NCI-H1436 treated with DMSO at 0.1 percent for 48 hours (cell line): Measurements from ENCODE around the gene THOC2.
"Not testable (repeated sequence)": the region's sequence is repeated elsewhere in the genome, so short reads cannot be mapped to it uniquely, and the experiment has no call there.

ENCODE experiments used
- DNase-seq: peaks from one replicate; lab custom pipeline; 2025; lab: John Stamatoyannopoulos, UW

THOC2 gene

DNA sequence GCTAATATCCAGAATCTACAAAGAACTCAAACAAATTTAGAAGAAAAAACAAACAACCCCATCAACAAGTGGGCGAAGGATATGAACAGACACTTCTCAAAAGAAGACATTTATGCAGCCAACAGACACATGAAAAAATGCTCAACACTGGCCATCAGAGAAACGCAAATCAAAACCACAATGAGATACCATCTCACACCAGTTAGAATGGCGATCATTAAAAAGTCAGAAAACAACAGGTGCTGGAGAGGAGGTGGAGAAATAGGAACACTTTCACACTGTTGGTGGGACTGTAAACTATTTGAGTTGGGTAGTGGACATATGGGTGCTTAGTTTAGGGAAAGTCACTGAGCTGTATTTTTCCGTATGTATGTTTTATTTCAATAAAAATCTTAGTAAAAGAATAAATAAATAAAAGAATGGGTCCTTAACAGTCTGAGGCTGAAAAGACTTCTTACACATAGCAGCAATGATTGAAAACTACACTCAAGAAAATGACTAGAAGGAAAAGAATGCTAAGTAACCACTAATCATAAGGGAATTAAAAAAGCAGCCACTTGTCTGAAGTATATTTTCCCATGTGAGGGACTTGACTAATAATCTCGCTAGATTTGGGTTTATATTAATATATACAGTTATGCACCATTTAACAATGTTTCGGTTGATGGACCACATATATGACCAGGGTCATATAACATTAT lies 68.2 kb downstream of the THOC2 start:
- DNase-seq = not testable (repeated sequence)

- DNase-seq = not testable (repeated sequence)
Measured at GRCh38 chrX:123663720-123664119, 69.1 kb downstream of the THOC2 start.

DNA sequence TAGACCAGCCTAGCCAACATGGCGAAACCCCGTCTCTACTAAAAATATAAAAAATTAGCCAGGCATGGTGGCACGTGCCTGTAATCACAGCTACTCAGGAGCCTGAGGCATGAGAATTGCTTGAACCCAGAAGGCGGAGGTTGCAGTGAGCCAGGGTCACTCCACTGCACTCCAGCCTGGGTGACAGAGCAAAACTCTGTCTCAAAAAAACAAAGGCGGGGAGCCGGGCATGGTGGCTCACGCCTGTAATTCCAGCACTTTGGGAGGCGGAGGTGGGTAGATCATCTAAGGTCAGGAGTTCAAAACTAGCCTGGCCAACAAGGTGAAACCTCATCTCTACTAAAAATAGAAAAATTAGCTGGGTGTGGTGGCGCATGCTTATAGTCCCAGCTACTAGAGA lies 76.3 kb downstream of the THOC2 start:
- not testable (repeated sequence) for DNase-seq

DNA sequence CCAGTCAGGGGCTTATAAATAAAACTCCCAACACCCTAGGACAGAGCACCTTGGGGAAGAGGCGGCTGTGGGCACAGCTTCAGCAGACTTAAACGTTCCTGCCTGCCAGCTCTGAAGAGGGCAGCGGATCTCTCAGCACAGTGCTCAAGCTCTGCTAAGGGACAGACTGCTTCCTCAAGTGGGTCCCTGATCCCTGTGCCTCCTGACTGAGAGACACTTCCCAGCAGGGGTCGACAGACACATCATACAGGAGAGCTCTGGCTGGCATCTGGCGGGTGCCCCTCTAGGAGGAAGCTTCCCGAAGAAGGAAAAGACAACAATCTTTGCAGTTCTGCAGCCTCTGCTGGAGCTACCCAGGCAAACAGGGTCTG lies 84.1 kb downstream of the THOC2 start:
- DNase-seq = not testable (repeated sequence)

DNA sequence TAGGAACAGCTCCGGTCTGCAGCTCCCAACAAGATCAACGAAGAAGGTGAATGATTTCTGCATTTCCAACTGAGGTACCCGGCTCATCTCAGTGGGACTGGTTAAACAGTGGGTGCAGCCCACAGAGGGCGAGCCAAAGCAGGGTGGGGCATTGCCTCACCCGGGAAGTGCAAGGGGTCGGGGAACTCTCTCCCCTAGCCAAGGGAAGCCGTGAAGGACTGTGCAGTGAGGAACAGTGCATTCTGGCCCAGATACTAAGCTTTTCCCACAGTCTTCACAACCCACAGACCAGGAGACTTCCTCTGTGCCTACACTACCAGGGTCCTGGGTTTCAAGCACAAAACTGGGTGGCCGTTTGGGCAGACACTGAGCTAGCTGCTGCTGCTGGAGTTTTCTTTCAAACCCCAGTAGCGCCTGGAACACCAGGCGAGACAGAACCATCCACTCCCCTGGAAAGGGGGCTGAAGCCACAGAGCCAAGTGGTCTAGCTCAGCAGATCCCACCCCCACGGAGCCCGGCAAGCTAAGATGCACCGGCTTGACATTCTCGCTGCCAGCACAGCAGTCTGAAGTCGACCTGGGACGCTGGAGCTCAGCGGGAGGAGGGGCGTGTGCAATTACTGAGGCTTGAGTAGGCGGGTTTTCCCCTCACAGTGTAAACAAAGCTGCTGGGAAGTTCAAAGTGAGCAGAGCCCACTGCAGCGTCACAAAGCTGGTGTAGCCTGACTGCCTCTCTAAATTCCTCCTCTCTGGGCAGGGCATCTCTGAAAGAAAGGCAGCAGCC lies 84.6 kb downstream of the THOC2 start:
- DNase-seq = no peak

GRCh38 chrX:123647244-123647643 lies 85.6 kb downstream of the THOC2 start:
- no peak for DNase-seq

DNA sequence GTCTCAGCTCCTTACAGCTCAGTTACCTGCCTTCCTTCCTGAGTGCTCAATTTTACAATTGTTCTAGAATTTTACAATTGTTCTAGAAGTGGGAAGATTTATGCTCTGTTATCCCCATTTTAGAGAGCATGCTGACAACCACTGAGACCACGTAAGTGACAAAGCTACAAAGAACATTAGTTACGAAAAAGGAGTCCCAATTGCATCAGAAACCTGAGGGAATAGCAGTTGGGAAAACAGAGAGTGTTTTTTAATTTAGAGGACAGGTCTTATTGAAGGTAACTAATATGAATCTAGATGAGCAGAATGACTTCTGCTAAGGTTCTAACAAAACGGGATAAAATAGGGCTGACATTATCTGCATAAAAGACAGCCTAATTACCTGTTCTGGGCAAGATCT lies 103.3 kb downstream of the THOC2 start:
- DNase-seq = no peak

- DNase-seq = no peak
Measured at GRCh38 chrX:123626962-123627361, 105.9 kb downstream of the THOC2 start.

GRCh38 chrX:123625952-123626351 lies 106.9 kb downstream of the THOC2 start:
- DNase-seq = no peak

DNA sequence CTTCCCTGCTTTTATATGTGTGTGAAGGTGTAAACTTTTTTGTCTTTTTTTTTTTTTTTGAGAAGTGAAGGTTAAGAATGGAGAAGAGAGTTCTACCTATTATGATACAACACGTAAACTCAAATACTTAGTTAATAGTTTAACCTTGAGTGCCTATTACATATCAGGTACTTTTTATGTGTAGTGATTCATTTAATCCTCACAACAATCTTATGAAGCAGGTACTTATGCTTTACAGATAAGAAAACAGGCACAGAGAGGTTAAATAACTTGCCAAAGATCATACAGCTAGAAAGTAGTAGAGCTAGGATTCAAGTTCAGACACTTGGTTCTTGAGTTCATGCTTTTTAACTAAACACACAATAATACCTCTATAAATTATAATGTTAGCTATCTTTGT lies 107.4 kb downstream of the THOC2 start:
- DNase-seq = no peak

DNA sequence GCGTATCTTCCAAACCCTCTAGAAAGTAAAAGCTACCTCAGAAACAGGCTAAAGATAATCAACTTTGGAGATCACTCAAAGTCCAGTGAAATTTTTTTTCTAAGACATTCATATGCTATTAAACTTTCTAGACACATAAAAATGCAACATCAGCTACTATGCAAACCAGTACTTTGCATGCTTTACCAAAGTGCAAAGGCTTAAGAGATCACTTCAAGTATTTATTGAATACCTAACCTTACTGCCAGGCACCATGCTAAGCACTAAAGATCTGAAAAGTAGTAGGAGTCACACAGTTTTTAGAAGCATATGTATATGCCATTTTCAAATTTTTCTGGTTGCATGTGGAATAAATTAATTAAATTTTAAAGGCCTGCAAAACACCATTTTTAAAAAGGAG lies 115.8 kb downstream of the THOC2 start:
- no peak for DNase-seq

- DNase-seq = no peak
Measured at GRCh38 chrX:123610915-123611314, 121.9 kb downstream of the THOC2 start.

- no peak for DNase-seq
Measured at GRCh38 chrX:123607806-123608205, 125.0 kb downstream of the THOC2 start.

- no peak for DNase-seq
Measured at GRCh38 chrX:123607270-123607669, 125.6 kb downstream of the THOC2 start.

DNA sequence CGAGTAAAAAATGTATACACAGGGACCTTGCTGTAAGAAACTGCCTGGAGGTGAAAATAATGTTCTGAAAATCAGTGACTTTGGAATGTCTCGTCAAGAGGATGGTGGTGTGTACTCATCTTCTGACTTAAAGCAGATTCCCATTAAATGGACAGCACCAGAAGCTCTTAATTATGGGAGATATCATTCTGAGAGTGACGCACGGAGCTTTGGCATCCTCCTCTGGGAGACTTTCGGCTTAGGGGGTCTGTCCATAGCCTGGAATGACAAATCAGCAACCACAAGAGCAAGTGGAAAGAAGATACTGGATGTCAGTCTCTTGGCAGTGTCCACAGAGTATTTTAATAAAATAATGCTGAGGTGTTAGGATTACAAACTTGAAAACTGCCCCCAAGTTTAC lies 129.4 kb downstream of the THOC2 start:
- no peak for DNase-seq

- no peak for DNase-seq
Measured at GRCh38 chrX:123601437-123601836, 131.4 kb downstream of the THOC2 start.

GRCh38 chrX:123600181-123600580 lies 132.7 kb downstream of the THOC2 start:
- DNase-seq = no peak

DNA sequence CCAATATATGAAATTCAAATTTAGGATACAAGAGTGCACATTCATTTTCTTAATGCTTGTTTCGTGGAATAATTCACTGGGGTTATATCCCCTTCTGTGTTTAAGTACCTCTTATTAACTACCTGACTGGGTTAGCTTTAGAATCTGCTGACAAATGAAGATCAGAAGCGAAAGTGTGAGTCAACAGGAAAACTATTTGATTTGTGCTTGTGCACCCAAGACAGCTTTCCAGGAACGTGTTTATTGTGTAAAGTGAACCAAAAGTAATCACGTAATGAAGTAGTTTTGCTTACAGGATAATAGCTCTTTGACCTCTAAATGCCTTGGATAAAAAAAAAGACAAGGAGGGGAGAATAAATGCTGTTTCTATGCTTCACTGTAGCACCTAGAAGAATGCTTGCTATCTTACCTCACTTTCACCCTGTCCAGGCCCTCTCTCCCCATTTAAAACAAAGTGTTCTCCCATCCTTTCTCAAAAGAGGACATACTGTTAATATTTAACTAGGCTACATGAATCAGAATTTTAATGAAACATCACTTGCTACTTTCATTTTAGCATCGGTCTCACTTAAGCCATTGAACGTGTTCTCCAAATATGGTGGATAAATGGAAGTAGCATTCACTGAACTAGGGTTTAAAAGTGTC lies 141.9 kb downstream of the THOC2 start:
- DNase-seq = no peak

DNA sequence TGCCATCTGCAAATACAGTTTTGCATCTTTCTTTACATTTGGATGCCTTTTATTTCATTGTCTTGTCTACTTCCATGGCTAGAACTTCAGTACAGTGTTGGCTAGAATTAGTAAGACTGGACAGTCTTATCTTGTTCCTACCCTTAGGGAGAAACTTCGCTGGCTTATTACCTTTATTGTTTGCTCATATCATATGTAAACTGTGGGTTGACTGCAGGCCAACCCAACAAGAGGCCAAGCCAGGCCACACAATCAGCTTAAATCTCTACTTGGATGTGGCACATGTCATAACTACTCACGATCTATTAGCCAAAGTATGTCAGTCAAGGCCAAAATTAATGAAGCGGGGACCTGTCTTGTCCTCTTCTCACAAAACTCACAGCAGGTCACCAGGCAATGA lies 144.1 kb downstream of the THOC2 start:
- no peak for DNase-seq

DNA sequence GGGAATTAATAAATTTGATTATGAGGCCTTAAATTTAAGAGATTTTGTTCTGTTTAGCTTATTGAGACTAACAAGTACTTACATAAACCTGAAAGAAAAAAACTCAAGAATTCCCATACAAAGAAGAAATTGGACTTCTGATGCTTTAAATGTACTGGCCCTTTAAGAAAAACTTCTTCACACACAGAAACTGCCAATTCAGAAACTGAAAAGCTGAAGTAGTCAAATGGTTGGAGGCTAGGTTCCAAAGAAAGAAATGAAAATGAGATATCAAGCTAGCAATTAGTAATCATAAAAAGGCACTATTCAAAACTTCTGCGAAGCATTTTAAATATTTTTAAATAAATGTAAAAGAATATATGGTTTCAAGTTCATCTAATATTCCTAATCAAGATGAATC lies 151.3 kb downstream of the THOC2 start:
- DNase-seq = no peak

DNA sequence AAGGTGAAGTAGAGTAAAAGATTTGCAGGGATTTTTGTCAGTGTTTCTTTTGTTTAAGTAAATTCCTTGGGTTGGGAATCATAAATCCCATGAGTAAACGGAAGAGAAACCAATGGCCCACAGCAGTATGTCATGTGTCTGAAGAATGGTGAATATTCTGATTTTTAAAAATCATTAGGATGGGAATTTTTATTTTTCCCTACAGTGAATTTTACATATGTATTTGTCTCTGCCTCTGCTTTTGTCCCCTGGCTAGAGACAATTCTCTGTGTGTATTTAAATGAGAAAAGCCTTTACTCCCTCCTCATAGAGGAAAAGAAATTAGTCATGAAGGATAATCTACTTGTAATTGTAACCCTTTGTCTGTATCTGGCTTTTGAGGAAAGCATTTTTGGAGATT lies 152.1 kb downstream of the THOC2 start:
- no peak for DNase-seq

DNA sequence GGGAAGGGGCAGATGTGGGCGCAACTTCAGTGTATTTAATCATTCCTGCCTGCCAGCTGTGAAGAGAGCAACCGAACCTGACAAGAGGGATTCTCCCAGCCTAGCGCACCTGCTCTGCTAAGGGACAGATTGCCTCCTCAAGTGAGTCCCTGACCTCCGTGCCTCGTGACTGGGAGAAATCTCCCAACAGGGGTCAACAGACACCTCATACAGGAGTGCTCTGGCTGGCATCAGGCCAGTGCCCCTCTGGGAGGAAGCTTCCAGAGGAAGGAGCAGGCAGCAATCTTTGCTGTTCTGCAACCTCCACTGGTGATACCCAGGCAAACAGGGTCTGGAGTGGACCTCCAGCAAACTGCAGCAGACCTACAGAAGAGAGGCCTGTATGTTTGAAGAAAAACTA lies 158.8 kb downstream of the THOC2 start:
- not testable (repeated sequence) for DNase-seq

GRCh38 chrX:123570011-123570590 lies 162.8 kb downstream of the THOC2 start:
- no peak for DNase-seq
